Mucosa of descending colon (tissue), 3 donors: Measurements from ENCODE around the gene CCDC57. TPM values are rescaled to one million over a fixed set of nuclear protein-coding genes. Genes with fewer than 3 reads are reported as not detected.
A peak's percentile ranks its signal among the peaks of the same experiment; 100 is the strongest.

ENCODE experiments used
- ATAC-seq: fragments of 200-7000 bp; cut with Tn5 transposase; one replicate; pipeline ENCODE4 v1.9.1; 2020; ENCODE audit warnings: mild to moderate bottlenecking, moderate library complexity
- DNase-seq, 3 donors: peaks; one replicate each; pipeline ENCODE4 v3.0.0-alpha.2; 2020
- H3K36me3 ChIP-seq: fragments of 200-600 bp; one replicate; pipeline ENCODE4 v1.8.0; 2021; ENCODE audit warnings: low read depth, mild to moderate bottlenecking
- H3K4me1 ChIP-seq: fragments of 200-600 bp; one replicate; pipeline ENCODE4 v1.8.0; 2021; ENCODE audit warnings: low read depth, mild to moderate bottlenecking
- H3K4me3 ChIP-seq: fragments of 200-600 bp; one replicate; pipeline ENCODE4 v1.8.0; 2021; ENCODE audit warnings: mild to moderate bottlenecking
- H3K9me3 ChIP-seq: fragments of 200-600 bp; one replicate; pipeline ENCODE4 v1.8.0; 2021; ENCODE audit warnings: mild to moderate bottlenecking
- intact Hi-C, 2 donors: fragments of 100-400 bp; cut with DNase I in 1 of 2; cut with micrococcal nuclease in 1 of 2; formaldehyde crosslinking; loops; one replicate each; pipeline versions ENCODE4 v1.11.0 to v1.11.1; 2022; cut with DNase I, micrococcal nuclease
- total RNA-seq, 3 donors: library from RNA; stranded (reverse); fragmentation: NEBNext Ultra II Directional in 2 of 3; extraction: Animal tissue kit (Norgen Biotek cat#: 25700) in 2 of 3; gene quantifications; one replicate each; pipeline versions ENCODE4 v1.2.1 to v1.2.4, GENCODE V29; 2021 to 2023
- TF ChIP-seq, protein P1 (sequence below): fragments of 200-600 bp; IDR thresholded peaks from one replicate; pipeline ENCODE4 v1.8.0; 2022; ENCODE audit warnings: antibody characterized with exemption, mild to moderate bottlenecking
- donor health status: DM: no; HTN: no; CAD: no; lungs with moderate emphysema.
- donor health status: DM: no; HTN: no; CAD: no.
- donor health status: DM: no; HTN: yes; CAD: no.

Gene CCDC57
- total RNA-seq, 3 donors from 2014 or later: 41.3 to 46.3 (median 45.4) TPM

- H3K9me3 ChIP-seq: no peaks in the 10 kb centered on the region
- no peaks in the 10 kb centered on the region for H3K36me3 ChIP-seq
- TF ChIP-seq, protein P1, sequence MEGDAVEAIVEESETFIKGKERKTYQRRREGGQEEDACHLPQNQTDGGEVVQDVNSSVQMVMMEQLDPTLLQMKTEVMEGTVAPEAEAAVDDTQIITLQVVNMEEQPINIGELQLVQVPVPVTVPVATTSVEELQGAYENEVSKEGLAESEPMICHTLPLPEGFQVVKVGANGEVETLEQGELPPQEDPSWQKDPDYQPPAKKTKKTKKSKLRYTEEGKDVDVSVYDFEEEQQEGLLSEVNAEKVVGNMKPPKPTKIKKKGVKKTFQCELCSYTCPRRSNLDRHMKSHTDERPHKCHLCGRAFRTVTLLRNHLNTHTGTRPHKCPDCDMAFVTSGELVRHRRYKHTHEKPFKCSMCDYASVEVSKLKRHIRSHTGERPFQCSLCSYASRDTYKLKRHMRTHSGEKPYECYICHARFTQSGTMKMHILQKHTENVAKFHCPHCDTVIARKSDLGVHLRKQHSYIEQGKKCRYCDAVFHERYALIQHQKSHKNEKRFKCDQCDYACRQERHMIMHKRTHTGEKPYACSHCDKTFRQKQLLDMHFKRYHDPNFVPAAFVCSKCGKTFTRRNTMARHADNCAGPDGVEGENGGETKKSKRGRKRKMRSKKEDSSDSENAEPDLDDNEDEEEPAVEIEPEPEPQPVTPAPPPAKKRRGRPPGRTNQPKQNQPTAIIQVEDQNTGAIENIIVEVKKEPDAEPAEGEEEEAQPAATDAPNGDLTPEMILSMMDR: no peak
- ATAC-seq (peak; percentile 57), DNase-seq (no peak)
- intact Hi-C loops: no loop called here
- no peak overlapping the region for H3K4me3 ChIP-seq
- no peaks in the 10 kb centered on the region for H3K4me1 ChIP-seq
Observed at GRCh38 chr17:82164853-82165252, 47.8 kb downstream of the CCDC57 start.

DNA sequence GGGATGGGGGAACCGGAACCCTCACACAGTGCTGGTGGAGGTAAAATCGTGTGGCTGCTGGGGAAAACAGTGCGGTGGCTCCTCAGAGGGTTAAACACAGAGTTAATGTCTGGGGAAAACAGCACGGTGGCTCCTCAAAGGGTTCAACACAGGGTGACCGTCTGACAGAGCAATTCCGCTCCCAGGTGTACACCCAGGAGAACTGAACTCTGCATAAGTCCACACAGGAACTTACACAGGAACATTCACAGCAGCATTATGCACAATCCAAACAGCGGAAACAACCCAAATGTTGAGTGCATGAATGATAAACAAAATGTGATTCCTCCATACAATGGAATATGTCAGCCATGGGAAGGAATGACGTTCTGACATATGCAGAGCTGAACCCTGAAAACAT is 51.4 kb downstream of the CCDC57 start:
- H3K4me3 ChIP-seq: no peak overlapping the region
- H3K4me1 ChIP-seq: no peaks in the 10 kb centered on the region
- TF ChIP-seq, protein P1: no peak
- H3K36me3 ChIP-seq: no peaks in the 10 kb centered on the region
- no peak for DNase-seq
- H3K9me3 ChIP-seq: no peaks in the 10 kb centered on the region
- intact Hi-C loops: no loop called here
- no peak for ATAC-seq

DNA sequence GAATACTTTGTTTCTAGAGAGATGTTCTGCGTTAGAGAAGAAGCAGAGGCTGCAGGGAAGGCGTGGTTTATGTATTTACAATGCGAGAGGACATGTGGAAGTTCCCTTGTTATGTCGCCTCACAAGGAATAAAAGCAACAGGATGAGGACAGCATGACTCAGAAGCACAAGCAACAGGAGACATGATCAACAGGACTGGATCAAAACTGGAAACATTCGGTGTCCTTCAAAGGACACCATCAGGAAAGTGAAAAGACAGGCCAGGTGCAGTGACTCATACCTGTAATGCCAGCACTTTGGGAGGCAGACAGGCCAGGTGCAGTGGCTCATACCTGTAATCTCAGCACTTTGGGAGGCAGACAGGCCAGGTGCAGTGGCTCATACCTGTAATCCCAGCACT is 52.6 kb downstream of the CCDC57 start:
- intact Hi-C loops: no loop called here
- no peak overlapping the region for H3K4me3 ChIP-seq
- no peaks in the 10 kb centered on the region for H3K4me1 ChIP-seq
- no peak for DNase-seq
- no peaks in the 10 kb centered on the region for H3K9me3 ChIP-seq
- H3K36me3 ChIP-seq: no peaks in the 10 kb centered on the region
- TF ChIP-seq, protein P1: no peak
- peak; percentile 81 for ATAC-seq

DNA sequence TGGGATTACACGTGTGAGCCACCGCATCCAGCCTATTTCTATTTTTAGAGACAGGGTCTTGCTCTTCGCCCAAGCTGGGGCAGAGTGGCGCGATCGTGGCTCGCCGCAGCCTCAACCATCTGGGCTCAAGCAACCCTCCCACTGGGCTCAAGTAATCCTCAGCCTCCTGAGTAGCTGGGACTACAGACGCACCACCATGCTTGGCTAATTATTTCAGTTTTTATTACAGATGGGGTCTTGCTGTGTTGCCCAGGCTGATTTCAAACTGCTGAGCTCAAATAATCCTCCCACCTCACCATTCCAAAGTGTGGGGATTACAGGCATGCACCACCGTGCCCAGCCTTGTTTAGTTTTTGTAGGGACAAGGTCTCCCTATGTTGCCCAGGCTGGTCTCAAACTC is 53.8 kb downstream of the CCDC57 start:
- Histone ChIP-seq H3K36me3 (no peaks in the 10 kb centered on the region), H3K4me3 (no peak overlapping the region), H3K4me1 (no peaks in the 10 kb centered on the region), H3K9me3 (no peaks in the 10 kb centered on the region)
- ATAC-seq: no peak
- TF ChIP-seq, protein P1: no peak
- DNase-seq: no peak
- intact Hi-C loops: loop anchor here in 1 of 2 donors (10.0 kb wide), 1 partner anchor 124 kb away; the partner anchor contains the start of genes DCXR and RAC3

DNA sequence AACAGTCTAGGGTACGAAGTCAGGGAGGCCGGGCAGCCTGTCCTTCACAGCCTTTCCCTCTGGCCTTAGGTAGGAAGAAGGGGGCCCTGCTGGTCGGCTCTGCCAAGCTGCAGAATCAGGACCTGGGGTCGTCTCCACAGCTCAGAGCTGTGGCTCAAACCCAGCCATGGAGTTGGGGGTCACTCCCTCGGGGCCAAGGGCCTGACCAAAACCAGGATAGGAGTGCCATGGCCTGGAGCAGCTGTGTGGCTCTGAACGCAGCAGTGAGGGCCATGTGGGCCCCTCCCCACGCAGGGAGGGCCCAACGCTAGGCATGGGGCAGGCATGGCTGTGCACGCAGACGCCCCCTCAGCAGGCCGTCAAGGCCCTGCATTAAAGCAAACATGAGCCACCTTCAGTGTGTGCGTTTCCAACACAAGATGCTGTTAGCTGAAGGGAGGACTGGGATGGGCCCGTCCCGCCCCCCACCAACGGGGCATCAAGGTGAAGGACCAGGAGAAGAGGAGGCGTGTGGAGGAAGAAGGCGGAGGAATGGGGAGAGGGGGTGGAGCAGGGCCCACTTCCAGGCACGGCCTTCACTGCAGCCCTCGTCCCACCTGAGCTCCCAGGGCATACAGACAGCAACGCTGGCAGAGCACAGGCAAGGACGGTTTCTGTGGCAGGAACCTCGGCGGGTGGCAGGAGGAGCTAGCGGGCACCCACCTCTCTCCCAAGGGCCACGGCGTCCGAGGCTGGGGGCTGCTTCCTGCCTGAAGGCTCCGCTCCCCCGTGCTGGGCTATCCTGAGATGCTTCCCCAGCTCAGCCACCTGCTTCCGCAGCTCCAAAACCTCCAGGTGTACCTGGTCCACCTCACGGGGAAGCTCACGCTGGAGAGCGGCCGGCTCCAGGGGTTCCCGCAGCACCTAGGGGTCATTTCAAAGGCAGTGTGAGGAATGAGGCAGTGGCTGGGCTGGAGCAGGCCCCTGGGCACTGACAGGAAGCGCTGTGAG is 55.3 kb downstream of the CCDC57 start:
- TF ChIP-seq, protein P1: no peak
- intact Hi-C loops: loop anchor here in 1 of 2 donors (10.0 kb wide), 1 partner anchor 123 kb away; the partner anchor contains the start of genes DCXR and RAC3
- Histone ChIP-seq H3K36me3 (no peaks in the 10 kb centered on the region), H3K4me3 (no peak overlapping the region), H3K9me3 (no peaks in the 10 kb centered on the region), H3K4me1 (no peaks in the 10 kb centered on the region)
- no peak for ATAC-seq
- no peak for DNase-seq
